Measurements from ENCODE around the gene ENTHD1.

ENTHD1 gene

GRCh38 chr22:39920134-39920743 lies 26.7 kb upstream of the ENTHD1 start:
- Histone ChIP-seq H3K27ac (ENCODE audit: low read length) (no peak overlapping the region), H3K9ac (ENCODE audit: low read length) (no peak overlapping the region), H3F3A (ENCODE audit: insufficient read depth, low read length) (no peaks in the 10 kb centered on the region), H3K79me2 (ENCODE audit: low read length) (no peaks in the 10 kb centered on the region), H3K4me3 (ENCODE audit: low read length) (no peak overlapping the region), H3K4me1 (ENCODE audit: low read length) (no peaks in the 10 kb centered on the region), H3K36me3 (replicated peaks; ENCODE audit: insufficient read depth, low read length) (no peaks in the 10 kb centered on the region), H3K9me2 (replicated peaks; ENCODE audit: insufficient read depth, low read length) (no peaks in the 10 kb centered on the region), H3K4me2 (ENCODE audit: low read depth, low read length) (no peak overlapping the region), H3K27me3 (replicated peaks; ENCODE audit: insufficient read depth, low read length) (no peaks in the 10 kb centered on the region), H2AFZ (ENCODE audit: low read length) (no peak overlapping the region), H4K20me1 (ENCODE audit: insufficient read depth, low read length) (no peaks in the 10 kb centered on the region), H3K9me3 (replicated peaks; ENCODE audit: insufficient read depth, low read length) (no peaks in the 10 kb centered on the region)
- no peak for DNase-seq
- TF ChIP-seq EZH2 (optimal IDR thresholded peaks at IDR 0.05; ENCODE audit: low read depth, low read length) (no peak), EZH2phosphoT487 (IDR thresholded peaks at IDR 0.05; ENCODE audit: low read length) (no peak), CTCF (IDR thresholded peaks at IDR 0.05; ENCODE audit: low read length) (no peak)

GRCh38 chr22:39917776-39918495 lies 24.4 kb upstream of the ENTHD1 start:
- H3K4me1 ChIP-seq (ENCODE audit: low read length) = no peaks in the 10 kb centered on the region
- H3K9ac ChIP-seq (ENCODE audit: low read length) = no peak overlapping the region
- no peaks in the 10 kb centered on the region for H3K79me2 ChIP-seq (ENCODE audit: low read length)
- H3K9me3 ChIP-seq (replicated peaks; ENCODE audit: insufficient read depth, low read length) = no peaks in the 10 kb centered on the region
- no peaks in the 10 kb centered on the region for H3F3A ChIP-seq (ENCODE audit: insufficient read depth, low read length)
- TF ChIP-seq CTCF (IDR thresholded peaks at IDR 0.05; ENCODE audit: low read length) = no peak
- TF ChIP-seq EZH2phosphoT487 (IDR thresholded peaks at IDR 0.05; ENCODE audit: low read length) = no peak
- no peak for TF ChIP-seq EZH2 (optimal IDR thresholded peaks at IDR 0.05; ENCODE audit: low read depth, low read length)
- H2AFZ ChIP-seq (ENCODE audit: low read length) = no peak overlapping the region
- H3K27me3 ChIP-seq (replicated peaks; ENCODE audit: insufficient read depth, low read length) = no peaks in the 10 kb centered on the region
- H3K36me3 ChIP-seq (replicated peaks; ENCODE audit: insufficient read depth, low read length) = no peaks in the 10 kb centered on the region
- no peaks in the 10 kb centered on the region for H4K20me1 ChIP-seq (ENCODE audit: insufficient read depth, low read length)
- H3K27ac ChIP-seq (ENCODE audit: low read length) = no peak overlapping the region
- no peak for DNase-seq
- H3K9me2 ChIP-seq (replicated peaks; ENCODE audit: insufficient read depth, low read length) = no peaks in the 10 kb centered on the region
- no peak overlapping the region for H3K4me3 ChIP-seq (ENCODE audit: low read length)
- no peak overlapping the region for H3K4me2 ChIP-seq (ENCODE audit: low read depth, low read length)

- no peak overlapping the region for H2AFZ ChIP-seq (ENCODE audit: low read length)
- H3K27ac ChIP-seq (ENCODE audit: low read length) = no peak overlapping the region
- TF ChIP-seq EZH2phosphoT487 (IDR thresholded peaks at IDR 0.05; ENCODE audit: low read length) = no peak
- TF ChIP-seq EZH2 (optimal IDR thresholded peaks at IDR 0.05; ENCODE audit: low read depth, low read length) = no peak
- no peak for TF ChIP-seq CTCF (IDR thresholded peaks at IDR 0.05; ENCODE audit: low read length)
- H3K9me2 ChIP-seq (replicated peaks; ENCODE audit: insufficient read depth, low read length) = no peaks in the 10 kb centered on the region
- DNase-seq = no peak
- H3K36me3 ChIP-seq (replicated peaks; ENCODE audit: insufficient read depth, low read length) = no peaks in the 10 kb centered on the region
- no peaks in the 10 kb centered on the region for H3F3A ChIP-seq (ENCODE audit: insufficient read depth, low read length)
- no peaks in the 10 kb centered on the region for H3K27me3 ChIP-seq (replicated peaks; ENCODE audit: insufficient read depth, low read length)
- H3K79me2 ChIP-seq (ENCODE audit: low read length) = no peaks in the 10 kb centered on the region
- no peak overlapping the region for H3K4me2 ChIP-seq (ENCODE audit: low read depth, low read length)
- no peak overlapping the region for H3K9ac ChIP-seq (ENCODE audit: low read length)
- no peaks in the 10 kb centered on the region for H3K9me3 ChIP-seq (replicated peaks; ENCODE audit: insufficient read depth, low read length)
- H3K4me3 ChIP-seq (ENCODE audit: low read length) = no peak overlapping the region
- no peaks in the 10 kb centered on the region for H4K20me1 ChIP-seq (ENCODE audit: insufficient read depth, low read length)
- H3K4me1 ChIP-seq (ENCODE audit: low read length) = no peaks in the 10 kb centered on the region
Measured at GRCh38 chr22:39917197-39917643, 23.7 kb upstream of the ENTHD1 start.
